Neural progenitor cell (in vitro differentiated cells): ENCODE data around the gene ADCY3.

ENCODE experiments used
- CTCF ChIP-seq: fragments of 200-600 bp; sonication (generic); IDR thresholded peaks from 2 replicates; pipeline ENCODE4 v1.5.1; 2017; ENCODE audit warnings: antibody characterized with exemption, mild to moderate bottlenecking
- EZH2 ChIP-seq: fragments of 200-600 bp; sonication (generic); IDR thresholded peaks from 2 replicates; pipeline ENCODE4 v1.6.1; 2017; ENCODE audit warnings: antibody characterized with exemption, mild to moderate bottlenecking, moderate library complexity

- TF ChIP-seq CTCF (no peak), EZH2 (no peak)
These were observed 69.1 kb downstream of the ADCY3 start for GRCh38 chr2:24850944-24851343.
